A549 (cell line): ENCODE measurements around the gene PIP4K2B.

ENCODE experiments used
- CBX8 ChIP-seq: fragments of 200-600 bp; sonication (generic); IDR thresholded peaks from 2 replicates; pipeline ENCODE4 v1.6.1; 2016
- CTCF ChIP-seq: fragments of >200 bp; sonication (Bioruptor Twin); formaldehyde crosslinking; IDR thresholded peaks from 3 replicates; pipeline ENCODE4 v1.5.1; 2016
- EHMT2 ChIP-seq: fragments of 200-600 bp; sonication (generic); IDR thresholded peaks from 2 replicates; pipeline ENCODE4 v1.6.1; 2016; ENCODE audit warnings: antibody characterized with exemption, low read depth, mild to moderate bottlenecking, moderate library complexity
- EP300 ChIP-seq, 2 experiments: fragments of >200 bp; sonication (Bioruptor Twin); formaldehyde crosslinking; IDR thresholded peaks; 2 replicates in 1 of 2; 3 replicates in 1 of 2; pipeline ENCODE4 v1.6.1; 2016 to 2017
- HEYL ChIP-seq: fragments of 250-450 bp; sonication (Bioruptor Pico); IDR thresholded peaks from 2 replicates; pipeline ENCODE4 v1.8.0; 2021; ENCODE audit warnings: mild to moderate bottlenecking, moderate library complexity
- KDM5A ChIP-seq: fragments of 200-600 bp; sonication (generic); IDR thresholded peaks from 2 replicates; pipeline ENCODE4 v1.6.1; 2016; ENCODE audit warnings: antibody characterized with exemption, mild to moderate bottlenecking
- MAFK ChIP-seq: fragments of 450-650 bp; IDR thresholded peaks from 2 replicates; pipeline ENCODE4 v1.6.1; 2014; ENCODE audit not compliant: partially characterized antibody
- POLR2A ChIP-seq: IDR thresholded peaks from 2 replicates; pipeline ENCODE4 v1.6.1; 2012; ENCODE audit warnings: mild to moderate bottlenecking, low read length
- REST ChIP-seq: fragments of 200-600 bp; sonication (generic); IDR thresholded peaks from 2 replicates; pipeline ENCODE4 v1.6.1; 2016; ENCODE audit warnings: antibody characterized with exemption, mild to moderate bottlenecking, moderate library complexity
- SMC3 ChIP-seq: fragments of >200 bp; sonication (Bioruptor Twin); formaldehyde crosslinking; IDR thresholded peaks from 3 replicates; pipeline ENCODE4 v1.6.1; 2018; ENCODE audit warnings: inconsistent platforms
- SREBF2 ChIP-seq: fragments of 450-650 bp; IDR thresholded peaks from 2 replicates; pipeline ENCODE4 v1.6.1; 2014; ENCODE audit warnings: mild to moderate bottlenecking, moderate library complexity
- TP53 ChIP-seq: fragments of 250-450 bp; sonication (Bioruptor Pico); IDR thresholded peaks from 2 replicates; pipeline ENCODE4 v1.5.0; 2021; ENCODE audit warnings: mild to moderate bottlenecking, moderate library complexity

GRCh38 chr17:38779965-38780752 is 19.2 kb downstream of the PIP4K2B start:
- TF ChIP-seq CTCF (no peak), EP300 (IDR thresholded peaks at IDR 0.05) (no peak), POLR2A (no peak), REST (no peak), HEYL (no peak), SMC3 (no peak), KDM5A (no peak), TP53 (no peak), EHMT2 (no peak), CBX8 (no peak), SREBF2 (no peak), MAFK (no peak)
